Measurements from ENCODE around the gene CRIP2. TPM values are rescaled to one million over a fixed set of nuclear protein-coding genes. Genes with fewer than 3 reads are reported as not detected.
A peak's percentile ranks its signal among the peaks of the same experiment; 100 is the strongest.

Gene CRIP2
- total RNA-seq, 1 experiment from 2014 or later = 1.5 TPM

DNA sequence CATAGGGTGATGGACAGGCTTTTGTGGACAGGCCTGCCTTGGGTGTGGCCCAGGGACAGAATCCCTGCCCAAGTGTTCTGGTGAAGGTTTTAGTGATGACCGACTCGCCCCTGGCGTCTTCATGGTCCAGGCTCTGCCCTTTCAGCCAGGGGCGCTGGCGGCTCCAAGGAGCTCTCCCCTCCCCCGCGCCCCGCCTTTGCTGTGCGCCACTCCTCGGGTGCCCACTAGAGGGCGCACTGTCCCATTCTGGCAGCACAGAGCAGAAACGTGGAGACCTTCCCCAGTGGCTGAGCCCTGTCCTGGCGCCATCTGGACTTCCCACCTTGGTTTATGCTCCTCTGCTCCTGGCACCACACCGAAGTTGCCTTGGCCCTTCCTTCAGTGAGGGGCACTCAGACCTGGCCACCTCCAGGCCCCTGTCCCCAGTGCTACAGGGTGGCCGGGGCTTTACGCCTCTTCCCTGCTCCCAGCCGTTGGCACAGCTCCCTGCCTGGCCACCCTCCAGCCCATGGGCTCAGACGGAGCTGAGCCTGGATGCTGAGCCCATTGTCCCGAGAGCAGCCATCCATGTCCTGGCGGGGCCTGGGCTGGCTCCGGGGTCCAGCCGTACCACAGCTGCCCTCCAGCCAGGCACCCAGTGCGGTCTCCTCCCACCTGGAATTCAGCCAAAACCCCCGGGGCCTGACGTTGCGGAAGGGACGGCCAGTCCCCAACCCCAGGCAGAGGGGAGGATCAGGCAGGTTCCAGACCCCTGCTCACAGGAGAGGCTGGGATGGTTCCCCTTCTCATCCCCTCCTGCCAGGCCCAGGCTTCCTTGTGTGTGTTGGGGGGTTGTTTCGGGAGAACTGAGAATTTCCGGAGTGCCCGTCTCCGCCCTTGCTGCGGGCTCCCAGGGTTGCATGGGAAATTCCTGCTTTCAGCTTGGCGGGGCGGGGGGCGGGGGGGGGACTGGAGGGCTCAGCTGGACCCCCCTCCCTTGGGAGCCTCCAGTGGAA lies 6.5 kb downstream of the CRIP2 start:
- no TSS peak for BruUV-seq (replicated peaks)
- peak overlapping the region; percentile 96 for H3K27ac Mint-ChIP-seq (ENCODE audit: unreplicated experiment)
- POLR2A ChIA-PET = interaction anchor here (1.0 to 2.0 kb wide), 3 partner anchors 9 to 180 kb away, joined by 4 to 14 read pairs (median 7); partner anchors contain the start of gene BRF1
- peaks cover 7% of the 10 kb centered on the region for H3K27me3 Mint-ChIP-seq (ENCODE audit: insufficient read depth, unreplicated experiment)
- Histone ChIP-seq H3K9me3 (no peaks in the 10 kb centered on the region), H3K36me3 (ENCODE audit: control insufficient read depth, insufficient read depth, low read length) (no peaks in the 10 kb centered on the region), H3K4me1 (peaks cover 26% of the 10 kb centered on the region), H3K4me3 (ENCODE audit: low read depth, low read length) (peak overlapping the region; percentile 32), H3K27me3 (replicated peaks; ENCODE audit: control insufficient read depth, insufficient read depth, low read length) (no peaks in the 10 kb centered on the region; the same call in 1 of the 2 replicates)
- peak overlapping the region; percentile 78 for H3K4me3 Mint-ChIP-seq (ENCODE audit: unreplicated experiment)
- peaks cover 13% of the 10 kb centered on the region for H3K4me1 Mint-ChIP-seq (ENCODE audit: low read depth, unreplicated experiment)
- CTCF ChIA-PET = interaction anchor here (0.5 to 1.9 kb wide), 19 partner anchors 9 to 729 kb away, joined by 3 to 57 read pairs (median 4); partner anchors contain the start of genes PACS2, SIVA1 and TEDC1
- peak; percentile 85 to 95 for DNase-seq
- peaks cover 9% of the 10 kb centered on the region for H3K36me3 Mint-ChIP-seq (ENCODE audit: insufficient read depth, unreplicated experiment)
- intact Hi-C loops (cut with micrococcal nuclease; ENCODE audit: unreplicated experiment) = loop anchor here (1.0 to 2.0 kb wide), 2 partner anchors 8 to 110 kb away; no protein-coding TSS in a partner anchor
- TF ChIP-seq, protein P1, sequence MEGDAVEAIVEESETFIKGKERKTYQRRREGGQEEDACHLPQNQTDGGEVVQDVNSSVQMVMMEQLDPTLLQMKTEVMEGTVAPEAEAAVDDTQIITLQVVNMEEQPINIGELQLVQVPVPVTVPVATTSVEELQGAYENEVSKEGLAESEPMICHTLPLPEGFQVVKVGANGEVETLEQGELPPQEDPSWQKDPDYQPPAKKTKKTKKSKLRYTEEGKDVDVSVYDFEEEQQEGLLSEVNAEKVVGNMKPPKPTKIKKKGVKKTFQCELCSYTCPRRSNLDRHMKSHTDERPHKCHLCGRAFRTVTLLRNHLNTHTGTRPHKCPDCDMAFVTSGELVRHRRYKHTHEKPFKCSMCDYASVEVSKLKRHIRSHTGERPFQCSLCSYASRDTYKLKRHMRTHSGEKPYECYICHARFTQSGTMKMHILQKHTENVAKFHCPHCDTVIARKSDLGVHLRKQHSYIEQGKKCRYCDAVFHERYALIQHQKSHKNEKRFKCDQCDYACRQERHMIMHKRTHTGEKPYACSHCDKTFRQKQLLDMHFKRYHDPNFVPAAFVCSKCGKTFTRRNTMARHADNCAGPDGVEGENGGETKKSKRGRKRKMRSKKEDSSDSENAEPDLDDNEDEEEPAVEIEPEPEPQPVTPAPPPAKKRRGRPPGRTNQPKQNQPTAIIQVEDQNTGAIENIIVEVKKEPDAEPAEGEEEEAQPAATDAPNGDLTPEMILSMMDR (IDR thresholded peaks at IDR 0.05; ENCODE audit: insufficient read depth in 1 of 2, low read depth in 1 of 2, low read length in 1 of 2, severe bottlenecking in 1 of 2, unreplicated experiment in 1 of 2) = peak; percentile 92 to 96
- H3K9me3 Mint-ChIP-seq (ENCODE audit: unreplicated experiment) = no peaks in the 10 kb centered on the region

DNA sequence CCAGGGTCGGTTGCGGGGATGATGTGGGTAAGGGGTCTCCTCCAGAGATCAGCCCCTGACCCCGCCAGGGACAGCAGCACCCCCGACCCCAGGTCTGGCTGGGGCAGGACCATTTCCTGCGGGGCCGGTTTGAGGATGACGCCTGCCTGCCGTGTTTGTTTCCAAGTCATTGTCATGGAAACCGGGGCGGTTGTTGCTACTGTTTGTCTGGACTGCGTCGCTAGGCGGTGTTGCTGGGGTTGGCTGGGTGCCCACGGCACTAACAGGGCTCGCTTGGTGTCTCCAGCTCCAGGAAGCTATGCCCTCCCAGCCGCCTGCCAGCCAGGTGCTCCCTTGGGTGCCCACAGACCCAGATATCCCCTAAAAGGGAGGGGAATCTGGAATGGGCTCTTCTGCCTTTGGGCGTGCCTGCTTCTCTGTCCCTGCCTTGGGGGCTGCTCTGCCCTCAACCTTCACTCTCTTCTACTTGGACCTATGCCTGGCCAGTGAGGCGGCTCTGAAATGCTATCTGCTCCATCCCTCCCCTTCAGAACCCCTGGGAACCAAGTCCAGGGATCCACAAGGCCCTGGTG lies 7.4 kb downstream of the CRIP2 start:
- no peaks in the 10 kb centered on the region; the same call in 1 of the 2 replicates for H3K27me3 ChIP-seq (replicated peaks; ENCODE audit: control insufficient read depth, insufficient read depth, low read length)
- peaks cover 31% of the 10 kb centered on the region for H3K4me1 ChIP-seq
- no peaks in the 10 kb centered on the region for H3K36me3 ChIP-seq (ENCODE audit: control insufficient read depth, insufficient read depth, low read length)
- TF ChIP-seq, protein P1 (IDR thresholded peaks at IDR 0.05; ENCODE audit: insufficient read depth in 1 of 2, low read depth in 1 of 2, low read length in 1 of 2, severe bottlenecking in 1 of 2, unreplicated experiment in 1 of 2) = no peak
- peak overlapping the region; percentile 21 for H3K4me3 ChIP-seq (ENCODE audit: low read depth, low read length)
- Mint-ChIP-seq H3K9me3 (ENCODE audit: unreplicated experiment) (no peaks in the 10 kb centered on the region), H3K27ac (ENCODE audit: unreplicated experiment) (peak overlapping the region; percentile 96), H3K27me3 (ENCODE audit: insufficient read depth, unreplicated experiment) (peaks cover 7% of the 10 kb centered on the region), H3K4me3 (ENCODE audit: unreplicated experiment) (peak overlapping the region; percentile 78), H3K36me3 (ENCODE audit: insufficient read depth, unreplicated experiment) (peaks cover 7% of the 10 kb centered on the region), H3K4me1 (ENCODE audit: low read depth, unreplicated experiment) (peaks cover 13% of the 10 kb centered on the region)
- BruUV-seq (replicated peaks) = no TSS peak
- intact Hi-C loops (cut with micrococcal nuclease; ENCODE audit: unreplicated experiment) = loop anchor here (1.0 to 2.0 kb wide), 2 partner anchors 7 to 111 kb away; no protein-coding TSS in a partner anchor
- ChIA-PET POLR2A (interaction anchor here (2.0 kb wide), 1 partner anchor 8 kb away, joined by 14 read pairs; no protein-coding TSS in a partner anchor), CTCF (interaction anchor here (1.9 kb wide), 1 partner anchor 8 kb away, joined by 57 read pairs; the partner anchor contains the start of gene TEDC1)
- no peaks in the 10 kb centered on the region for H3K9me3 ChIP-seq
- DNase-seq = peak; percentile 89 to 92

DNA sequence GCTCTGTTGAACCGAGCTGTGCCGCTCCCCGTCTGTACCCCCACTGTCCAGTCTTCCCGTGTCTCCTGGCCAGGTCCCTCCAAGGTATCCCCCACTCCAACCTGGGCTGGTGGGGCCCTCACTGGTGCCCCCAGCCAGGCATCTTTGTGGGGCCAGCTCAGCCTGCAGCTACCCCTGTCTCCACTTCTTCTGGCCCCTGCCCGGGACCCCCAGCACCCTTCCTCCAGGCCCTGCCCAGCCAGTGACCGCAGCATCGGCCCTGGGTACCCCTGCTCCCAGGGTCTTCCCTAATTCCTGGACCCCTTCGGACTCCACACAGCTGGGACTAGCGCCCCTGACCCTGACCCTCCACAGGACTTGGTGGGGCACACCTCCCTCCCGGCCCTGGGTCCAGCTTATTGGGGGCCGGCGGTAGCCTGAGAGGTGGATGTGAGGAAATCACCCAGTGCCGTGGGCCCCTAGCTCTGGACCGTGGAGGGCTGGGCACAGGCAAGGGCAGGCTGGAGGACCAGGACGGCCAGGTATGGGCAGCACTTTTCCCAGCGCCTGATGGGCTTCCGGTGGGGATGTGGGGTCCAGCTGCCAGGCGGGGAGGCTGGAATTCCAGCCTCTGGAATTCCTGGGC lies 8.0 kb downstream of the CRIP2 start:
- Mint-ChIP-seq H3K27ac (ENCODE audit: unreplicated experiment) (peak overlapping the region; percentile 96), H3K36me3 (ENCODE audit: insufficient read depth, unreplicated experiment) (peaks cover 1% of the 10 kb centered on the region)
- DNase-seq = no peak

More for the DNA sequence above, 8.0 kb downstream of the CRIP2 start:
- H3K4me3 ChIP-seq (ENCODE audit: low read depth, low read length) = no peak overlapping the region
- Mint-ChIP-seq H3K9me3 (ENCODE audit: unreplicated experiment) (no peaks in the 10 kb centered on the region), H3K27me3 (ENCODE audit: insufficient read depth, unreplicated experiment) (peaks cover 4% of the 10 kb centered on the region), H3K4me1 (ENCODE audit: low read depth, unreplicated experiment) (peaks cover 13% of the 10 kb centered on the region), H3K4me3 (ENCODE audit: unreplicated experiment) (peak overlapping the region; percentile 78)
- H3K9me3 ChIP-seq = no peaks in the 10 kb centered on the region
- ChIA-PET CTCF (no interaction called here), POLR2A (no interaction called here)
- H3K27me3 ChIP-seq (replicated peaks; ENCODE audit: control insufficient read depth, insufficient read depth, low read length) = no peaks in the 10 kb centered on the region; the same call in 1 of the 2 replicates
- intact Hi-C loops (cut with micrococcal nuclease; ENCODE audit: unreplicated experiment) = no loop called here
- no TSS peak for BruUV-seq (replicated peaks)
- H3K4me1 ChIP-seq = peaks cover 35% of the 10 kb centered on the region
- H3K36me3 ChIP-seq (ENCODE audit: control insufficient read depth, insufficient read depth, low read length) = no peaks in the 10 kb centered on the region
- TF ChIP-seq, protein P1 (IDR thresholded peaks at IDR 0.05; ENCODE audit: insufficient read depth in 1 of 2, low read depth in 1 of 2, low read length in 1 of 2, severe bottlenecking in 1 of 2, unreplicated experiment in 1 of 2) = no peak
